ENCODE measurements around the gene MAGI1. TPM values are rescaled to one million over a fixed set of nuclear protein-coding genes. Genes with fewer than 3 reads are reported as not detected.

The MAGI1 gene
- total RNA-seq, 1 experiment from 2014 or later, result 38.6 TPM

DNA sequence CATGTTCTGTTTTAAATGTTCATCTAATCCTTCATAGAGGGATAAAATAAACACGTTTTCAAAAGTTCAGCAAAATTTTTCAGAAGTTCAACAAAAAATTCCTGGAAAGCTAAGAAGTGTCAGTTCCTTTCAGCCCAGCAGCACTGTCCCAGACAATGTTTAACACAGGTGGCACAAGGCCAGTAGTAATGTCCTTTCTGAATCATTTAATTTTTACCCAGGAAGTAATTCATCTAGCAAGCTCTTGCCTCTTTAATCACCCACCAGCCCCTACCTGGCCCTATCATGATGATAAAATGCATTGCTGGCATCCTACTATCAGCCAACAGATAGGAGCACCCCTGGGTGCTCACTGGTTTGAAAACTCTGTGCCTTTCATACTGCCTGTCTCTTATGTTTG, 723.8 kb downstream of the MAGI1 start:
- ChIA-PET CTCF (no interaction called here), POLR2A (no interaction called here), RAD21 (ENCODE audit: low non-redundant PET in 1 of 2, low total read pairs in 2 of 2, uncharacterized antibody in 2 of 2, unreplicated experiment in 2 of 2) (interaction anchor here in 1 of 2 experiments (0.6 kb wide), 1 partner anchor 784 kb away, joined by 3 read pairs; no protein-coding TSS in a partner anchor)
- Histone ChIP-seq H3K27me3 (ENCODE audit: insufficient read depth, low read length) (peaks cover 15% of the 10 kb centered on the region; the same call in 1 of the 2 replicates), H3K9me2 (ENCODE audit: insufficient read depth) (no peaks in the 10 kb centered on the region; the same call in 1 of the 2 replicates), H3K9ac (ENCODE audit: low read length) (no peak overlapping the region), H3K4me1 (ENCODE audit: control insufficient read depth in 1 of 2, insufficient read depth in 2 of 2, low read length in 2 of 2) (no peaks in the 10 kb centered on the region), H3K4me3 (replicated peaks in 1 of 2; ENCODE audit: low read depth in 1 of 2, low read length in 2 of 2) (no peak overlapping the region), H3K36me3 (ENCODE audit: control insufficient read depth in 1 of 2, insufficient read depth in 2 of 2, low read length in 2 of 2) (no peaks in the 10 kb centered on the region), H4K20me1 (ENCODE audit: insufficient read depth) (no peaks in the 10 kb centered on the region), H3K79me2 (ENCODE audit: insufficient read depth, low read length) (no peaks in the 10 kb centered on the region), H3K9me3 (ENCODE audit: control insufficient read depth in 1 of 2, insufficient read depth in 1 of 2, low read depth in 1 of 2, low read length in 2 of 2) (no peaks in the 10 kb centered on the region), H3K27ac (ENCODE audit: low read depth, low read length) (no peak overlapping the region), H3K4me2 (ENCODE audit: low read length) (no peak overlapping the region), H2AFZ (ENCODE audit: low read depth, low read length, poor library complexity, severe bottlenecking) (no peak overlapping the region)
- DNase-seq (ENCODE audit: low read depth, low spot score) (no peak), ATAC-seq (no peak)
- intact Hi-C loops (cut with micrococcal nuclease), result no loop called here
- BruUV-seq (replicated peaks), result no TSS peak
- TF ChIP-seq, protein P1, sequence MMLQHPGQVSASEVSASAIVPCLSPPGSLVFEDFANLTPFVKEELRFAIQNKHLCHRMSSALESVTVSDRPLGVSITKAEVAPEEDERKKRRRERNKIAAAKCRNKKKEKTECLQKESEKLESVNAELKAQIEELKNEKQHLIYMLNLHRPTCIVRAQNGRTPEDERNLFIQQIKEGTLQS (IDR thresholded peaks at IDR 0.05), result no peak

DNA sequence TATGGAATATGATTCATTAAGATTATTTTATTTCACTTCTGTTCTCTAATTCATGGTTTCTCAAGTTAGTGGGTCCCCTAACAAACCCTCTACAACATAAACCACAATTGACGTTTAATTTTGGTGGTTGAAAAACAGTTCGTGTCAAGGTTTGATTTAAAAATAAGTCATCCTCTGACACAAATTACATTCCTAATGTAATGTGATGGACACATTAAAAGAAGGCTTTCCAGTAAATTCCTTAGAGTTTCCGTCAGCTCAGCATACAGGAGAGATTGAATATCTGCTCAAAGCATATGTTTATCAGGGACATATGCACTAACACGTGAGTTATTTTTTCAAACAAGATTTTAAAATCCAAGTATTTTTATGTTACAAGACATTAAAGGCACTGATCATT, 724.4 kb downstream of the MAGI1 start:
- POLR2A ChIA-PET, result no interaction called here
- RAD21 ChIA-PET (ENCODE audit: low non-redundant PET in 1 of 2, low total read pairs in 2 of 2, uncharacterized antibody in 2 of 2, unreplicated experiment in 2 of 2), result interaction anchor here in 1 of 2 experiments (0.6 kb wide), 1 partner anchor 783 kb away, joined by 3 read pairs; no protein-coding TSS in a partner anchor
- Histone ChIP-seq H3K4me2 (ENCODE audit: low read length) (no peak overlapping the region), H3K9me2 (ENCODE audit: insufficient read depth) (no peaks in the 10 kb centered on the region; the same call in 1 of the 2 replicates), H3K79me2 (ENCODE audit: insufficient read depth, low read length) (no peaks in the 10 kb centered on the region), H4K20me1 (ENCODE audit: insufficient read depth) (no peaks in the 10 kb centered on the region), H3K9me3 (ENCODE audit: control insufficient read depth in 1 of 2, insufficient read depth in 1 of 2, low read depth in 1 of 2, low read length in 2 of 2) (no peaks in the 10 kb centered on the region), H3K27ac (ENCODE audit: low read depth, low read length) (no peak overlapping the region), H2AFZ (ENCODE audit: low read depth, low read length, poor library complexity, severe bottlenecking) (no peak overlapping the region), H3K4me3 (replicated peaks in 1 of 2; ENCODE audit: low read depth in 1 of 2, low read length in 2 of 2) (no peak overlapping the region), H3K27me3 (ENCODE audit: insufficient read depth, low read length) (peaks cover 22% of the 10 kb centered on the region; the same call in 1 of the 2 replicates), H3K36me3 (ENCODE audit: control insufficient read depth in 1 of 2, insufficient read depth in 2 of 2, low read length in 2 of 2) (no peaks in the 10 kb centered on the region), H3K9ac (ENCODE audit: low read length) (no peak overlapping the region), H3K4me1 (ENCODE audit: control insufficient read depth in 1 of 2, insufficient read depth in 2 of 2, low read length in 2 of 2) (no peaks in the 10 kb centered on the region)
- intact Hi-C loops (cut with micrococcal nuclease), result no loop called here
- ATAC-seq (no peak), DNase-seq (ENCODE audit: low read depth, low spot score) (no peak)
- BruUV-seq (replicated peaks), result no TSS peak
- CTCF ChIA-PET, result no interaction called here
- TF ChIP-seq, protein P2, sequence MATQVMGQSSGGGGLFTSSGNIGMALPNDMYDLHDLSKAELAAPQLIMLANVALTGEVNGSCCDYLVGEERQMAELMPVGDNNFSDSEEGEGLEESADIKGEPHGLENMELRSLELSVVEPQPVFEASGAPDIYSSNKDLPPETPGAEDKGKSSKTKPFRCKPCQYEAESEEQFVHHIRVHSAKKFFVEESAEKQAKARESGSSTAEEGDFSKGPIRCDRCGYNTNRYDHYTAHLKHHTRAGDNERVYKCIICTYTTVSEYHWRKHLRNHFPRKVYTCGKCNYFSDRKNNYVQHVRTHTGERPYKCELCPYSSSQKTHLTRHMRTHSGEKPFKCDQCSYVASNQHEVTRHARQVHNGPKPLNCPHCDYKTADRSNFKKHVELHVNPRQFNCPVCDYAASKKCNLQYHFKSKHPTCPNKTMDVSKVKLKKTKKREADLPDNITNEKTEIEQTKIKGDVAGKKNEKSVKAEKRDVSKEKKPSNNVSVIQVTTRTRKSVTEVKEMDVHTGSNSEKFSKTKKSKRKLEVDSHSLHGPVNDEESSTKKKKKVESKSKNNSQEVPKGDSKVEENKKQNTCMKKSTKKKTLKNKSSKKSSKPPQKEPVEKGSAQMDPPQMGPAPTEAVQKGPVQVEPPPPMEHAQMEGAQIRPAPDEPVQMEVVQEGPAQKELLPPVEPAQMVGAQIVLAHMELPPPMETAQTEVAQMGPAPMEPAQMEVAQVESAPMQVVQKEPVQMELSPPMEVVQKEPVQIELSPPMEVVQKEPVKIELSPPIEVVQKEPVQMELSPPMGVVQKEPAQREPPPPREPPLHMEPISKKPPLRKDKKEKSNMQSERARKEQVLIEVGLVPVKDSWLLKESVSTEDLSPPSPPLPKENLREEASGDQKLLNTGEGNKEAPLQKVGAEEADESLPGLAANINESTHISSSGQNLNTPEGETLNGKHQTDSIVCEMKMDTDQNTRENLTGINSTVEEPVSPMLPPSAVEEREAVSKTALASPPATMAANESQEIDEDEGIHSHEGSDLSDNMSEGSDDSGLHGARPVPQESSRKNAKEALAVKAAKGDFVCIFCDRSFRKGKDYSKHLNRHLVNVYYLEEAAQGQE (IDR thresholded peaks at IDR 0.05; ENCODE audit: low read depth), result no peak
- no peak for TF ChIP-seq FOSL1 (IDR thresholded peaks at IDR 0.05; ENCODE audit: low read depth)
- TF ChIP-seq, protein P3, sequence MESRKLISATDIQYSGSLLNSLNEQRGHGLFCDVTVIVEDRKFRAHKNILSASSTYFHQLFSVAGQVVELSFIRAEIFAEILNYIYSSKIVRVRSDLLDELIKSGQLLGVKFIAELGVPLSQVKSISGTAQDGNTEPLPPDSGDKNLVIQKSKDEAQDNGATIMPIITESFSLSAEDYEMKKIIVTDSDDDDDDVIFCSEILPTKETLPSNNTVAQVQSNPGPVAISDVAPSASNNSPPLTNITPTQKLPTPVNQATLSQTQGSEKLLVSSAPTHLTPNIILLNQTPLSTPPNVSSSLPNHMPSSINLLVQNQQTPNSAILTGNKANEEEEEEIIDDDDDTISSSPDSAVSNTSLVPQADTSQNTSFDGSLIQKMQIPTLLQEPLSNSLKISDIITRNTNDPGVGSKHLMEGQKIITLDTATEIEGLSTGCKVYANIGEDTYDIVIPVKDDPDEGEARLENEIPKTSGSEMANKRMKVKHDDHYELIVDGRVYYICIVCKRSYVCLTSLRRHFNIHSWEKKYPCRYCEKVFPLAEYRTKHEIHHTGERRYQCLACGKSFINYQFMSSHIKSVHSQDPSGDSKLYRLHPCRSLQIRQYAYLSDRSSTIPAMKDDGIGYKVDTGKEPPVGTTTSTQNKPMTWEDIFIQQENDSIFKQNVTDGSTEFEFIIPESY (IDR thresholded peaks at IDR 0.05; ENCODE audit: extremely low read depth, insufficient replicate concordance, low read length), result no peak
